Activated B cell treated with CpG ODN at 0.5 μM for 24 hours (primary cell): ENCODE data around the gene BTBD16. TPM values are rescaled to one million over a fixed set of nuclear protein-coding genes. Genes with fewer than 3 reads are reported as not detected.

Experiments used
- ATAC-seq: fragments of 200-7000 bp; cut with Tn5 transposase; one replicate; pipeline ENCODE4 v1.10.0; 2021; ENCODE audit warnings: low read depth, mild to moderate bottlenecking, moderate library complexity
- CTCF ChIA-PET: fragments of 350-600 bp; sonication (Branson Sonifier 250); formaldehyde crosslinking; loops from one replicate; lab custom pipeline; 2021; ENCODE audit warnings: antibody characterized with exemption; lab: Charles Lee
- POLR2A ChIA-PET: fragments of 350-600 bp; sonication (Branson Sonifier 250); formaldehyde crosslinking; loops from one replicate; lab custom pipeline; 2021; ENCODE audit warnings: antibody characterized with exemption; lab: Charles Lee
- DNase-seq: peaks from one replicate; pipeline ENCODE4 v3.0.0; 2022
- H3K27ac Mint-ChIP-seq: one replicate; pipeline ENCODE4 v1.8.0; 2020; ENCODE audit warnings: mixed read lengths
- H3K27me3 Mint-ChIP-seq: one replicate; pipeline ENCODE4 v1.8.0; 2021; ENCODE audit warnings: mixed read lengths
- H3K36me3 Mint-ChIP-seq: one replicate; pipeline ENCODE4 v1.8.0; 2021; ENCODE audit warnings: low read depth, mixed read lengths
- H3K4me1 Mint-ChIP-seq: one replicate; pipeline ENCODE4 v1.8.0; 2021; ENCODE audit warnings: mixed read lengths
- H3K4me3 Mint-ChIP-seq: one replicate; pipeline ENCODE4 v1.8.0; 2020; ENCODE audit warnings: mild to moderate bottlenecking, mixed read lengths
- H3K9me3 Mint-ChIP-seq: one replicate; pipeline ENCODE4 v1.8.0; 2020; ENCODE audit warnings: mixed read lengths
- CTCF ChIP-seq: fragments of 200-600 bp; IDR thresholded peaks from one replicate; pipeline ENCODE4 v1.8.0; 2022; ENCODE audit warnings: antibody characterized with exemption, mild to moderate bottlenecking
- intact Hi-C: fragments of 100-400 bp; cut with micrococcal nuclease; formaldehyde crosslinking; loops from one replicate; pipeline ENCODE4 v1.15.1; 2024
- total RNA-seq: library from RNA; stranded (reverse); gene quantifications from 2 replicates; pipeline ENCODE4 v1.2.3, GENCODE V29; 2022

Gene BTBD16
- total RNA-seq, 1 donor from 2014 or later, result not detected

GRCh38 chr10:122306744-122307143, 35.6 kb downstream of the BTBD16 start:
- peaks cover 7% of the 10 kb centered on the region for H3K9me3 Mint-ChIP-seq
- peaks cover 4% of the 10 kb centered on the region for H3K27me3 Mint-ChIP-seq
- no peak for DNase-seq
- no peak overlapping the region for H3K4me3 Mint-ChIP-seq
- POLR2A ChIA-PET, result no interaction called here
- TF ChIP-seq CTCF, result no peak
- CTCF ChIA-PET, result interaction anchor here (1.3 kb wide), 1 partner anchor 8 kb away, joined by 4 read pairs; no protein-coding TSS in a partner anchor
- no peak overlapping the region for H3K27ac Mint-ChIP-seq
- no peaks in the 10 kb centered on the region for H3K36me3 Mint-ChIP-seq
- peaks cover 26% of the 10 kb centered on the region for H3K4me1 Mint-ChIP-seq
- no peak for ATAC-seq
- intact Hi-C loops, result loop anchor here (2.0 kb wide), 1 partner anchor 68 kb away; the partner anchor contains the start of gene PLEKHA1

GRCh38 chr10:122307669-122308416, 36.7 kb downstream of the BTBD16 start:
- intact Hi-C loops, result loop anchor here (2.0 kb wide), 1 partner anchor 67 kb away; the partner anchor contains the start of gene PLEKHA1
- Mint-ChIP-seq H3K4me3 (no peak overlapping the region), H3K27me3 (peaks cover 9% of the 10 kb centered on the region), H3K36me3 (no peaks in the 10 kb centered on the region), H3K27ac (no peak overlapping the region), H3K4me1 (peaks cover 26% of the 10 kb centered on the region), H3K9me3 (peaks cover 7% of the 10 kb centered on the region)
- no peak for TF ChIP-seq CTCF
- ATAC-seq, result peak; percentile 50
- ChIA-PET CTCF (interaction anchor here (1.2 to 1.3 kb wide), 2 partner anchors 9 to 128 kb away, joined by 4 to 7 read pairs; no protein-coding TSS in a partner anchor), POLR2A (no interaction called here)
- no peak for DNase-seq

- no peak for ATAC-seq
- peaks cover 7% of the 10 kb centered on the region for H3K9me3 Mint-ChIP-seq
- no peak for TF ChIP-seq CTCF
- ChIA-PET CTCF (interaction anchor here (1.2 kb wide), 1 partner anchor 127 kb away, joined by 7 read pairs; no protein-coding TSS in a partner anchor), POLR2A (no interaction called here)
- intact Hi-C loops, result no loop called here
- peaks cover 26% of the 10 kb centered on the region for H3K4me1 Mint-ChIP-seq
- H3K27me3 Mint-ChIP-seq, result peaks cover 11% of the 10 kb centered on the region
- H3K36me3 Mint-ChIP-seq, result no peaks in the 10 kb centered on the region
- no peak overlapping the region for H3K4me3 Mint-ChIP-seq
- H3K27ac Mint-ChIP-seq, result no peak overlapping the region
- DNase-seq, result no peak
Measured at GRCh38 chr10:122308417-122309141, 37.5 kb downstream of the BTBD16 start.

GRCh38 chr10:122310311-122311050, 39.4 kb downstream of the BTBD16 start:
- ChIA-PET CTCF (interaction anchor here (1.0 to 1.4 kb wide), 2 partner anchors 12 to 124 kb away, joined by 3 to 5 read pairs; no protein-coding TSS in a partner anchor), POLR2A (no interaction called here)
- no peak for TF ChIP-seq CTCF
- H3K4me3 Mint-ChIP-seq, result no peak overlapping the region
- ATAC-seq (no peak), DNase-seq (no peak)
- intact Hi-C loops, result no loop called here
- no peaks in the 10 kb centered on the region for H3K36me3 Mint-ChIP-seq
- H3K9me3 Mint-ChIP-seq, result peaks cover 5% of the 10 kb centered on the region
- H3K27me3 Mint-ChIP-seq, result peaks cover 13% of the 10 kb centered on the region
- H3K27ac Mint-ChIP-seq, result no peak overlapping the region
- peaks cover 26% of the 10 kb centered on the region for H3K4me1 Mint-ChIP-seq
